K562 (cell line): ENCODE data around the gene OIT3. TPM values are rescaled to one million over a fixed set of nuclear protein-coding genes. Genes with fewer than 3 reads are reported as not detected.

Source experiments
- ARNT ChIP-seq, 2 experiments: fragments of 450-650 bp; IDR thresholded peaks; 2 replicates each; pipeline ENCODE4 v1.6.1; 2016; ENCODE audit warnings: mild to moderate bottlenecking in 1 of 2
- CBX3 ChIP-seq, 2 experiments: IDR thresholded peaks; 1 replicate in 1 of 2; 2 replicates in 1 of 2; pipeline ENCODE4 v1.6.1; 2012; ENCODE audit warnings: inconsistent platforms in 2 of 2, low read length in 2 of 2, borderline replicate concordance in 1 of 2, control low read depth in 1 of 2
- CTBP1 ChIP-seq: fragments of 450-650 bp; IDR thresholded peaks from 2 replicates; pipeline ENCODE4 v1.6.1; 2016; ENCODE audit warnings: borderline replicate concordance
- MYC ChIP-seq, 2 experiments: fragments of 250-450 bp in 1 of 2; sonication (Bioruptor Pico) in 1 of 2; IDR thresholded peaks; 2 replicates each; pipeline versions ENCODE4 v1.5.1 to v1.6.1; 2012 to 2021; ENCODE audit warnings: low read depth in 2 of 2, borderline replicate concordance in 1 of 2, improper control_type of control experiment in 1 of 2, low read length in 1 of 2, mild to moderate bottlenecking in 1 of 2, moderate library complexity in 1 of 2
- NBN ChIP-seq: fragments of 450-650 bp; IDR thresholded peaks from 2 replicates; pipeline ENCODE4 v1.6.1; 2016; ENCODE audit warnings: low read depth, mild to moderate bottlenecking
- NR1H2 ChIP-seq: sonication (generic); formaldehyde crosslinking; IDR thresholded peaks from 2 replicates; pipeline ENCODE4 v1.4.0; 2020; ENCODE audit warnings: mild to moderate bottlenecking, missing genetic modification reagents
- NR3C1 ChIP-seq: sonication (generic); formaldehyde crosslinking; IDR thresholded peaks from 2 replicates; pipeline ENCODE4 v1.8.1; 2022; ENCODE audit warnings: missing genetic modification reagents
- RBM25 ChIP-seq: fragments of 200-400 bp; formaldehyde crosslinking; IDR thresholded peaks from 2 replicates; pipeline ENCODE4 v1.6.1; 2018; ENCODE audit warnings: low read length, low read depth, moderate library complexity; ENCODE audit not compliant: severe bottlenecking
- SRSF3 ChIP-seq: fragments of 200-400 bp; formaldehyde crosslinking; IDR thresholded peaks from 2 replicates; pipeline ENCODE4 v1.6.1; 2016; ENCODE audit warnings: mild to moderate bottlenecking, low read length, moderate library complexity; ENCODE audit not compliant: insufficient read depth
- STAT5A ChIP-seq: IDR thresholded peaks from 2 replicates; pipeline ENCODE4 v1.6.1; 2012; ENCODE audit warnings: low read length, inconsistent platforms, borderline replicate concordance
- TRIM28 ChIP-seq: fragments of 450-650 bp; IDR thresholded peaks from 2 replicates; pipeline ENCODE4 v1.6.1; 2017
- XRCC4 ChIP-seq: IDR thresholded peaks from one replicate; pipeline ENCODE4 v1.6.1; 2011; ENCODE audit not compliant: insufficient read depth, insufficient read length; ENCODE audit errors: extremely low read depth
- ZBTB8A ChIP-seq: fragments of 450-650 bp; IDR thresholded peaks from 2 replicates; pipeline ENCODE4 v1.6.1; 2018; ENCODE audit warnings: mild to moderate bottlenecking, moderate library complexity; ENCODE audit not compliant: partially characterized antibody
- ZNF24 ChIP-seq: fragments of 450-650 bp; IDR thresholded peaks from 2 replicates; pipeline ENCODE4 v1.6.1; 2016
- ZNF3 ChIP-seq: fragments of 250-450 bp; sonication (Bioruptor Pico); IDR thresholded peaks from 2 replicates; pipeline ENCODE4 v1.5.0; 2021; ENCODE audit warnings: mild to moderate bottlenecking, moderate library complexity
- ZNF347 ChIP-seq: fragments of 450-650 bp; formaldehyde crosslinking; IDR thresholded peaks from 2 replicates; pipeline ENCODE4 v1.4.0; 2020; ENCODE audit warnings: low read depth, mild to moderate bottlenecking, moderate library complexity
- ZNF354B ChIP-seq: fragments of 250-450 bp; sonication (Bioruptor Pico); IDR thresholded peaks from 2 replicates; pipeline ENCODE4 v1.4.0; 2020
- ZNF639 ChIP-seq, 2 experiments: fragments of 200-800 bp in 1 of 2; sonication (Bioruptor generic) in 1 of 2; sonication (generic) in 1 of 2; formaldehyde crosslinking in 1 of 2; IDR thresholded peaks in 1 of 2; conservative IDR thresholded peaks in 1 of 2; 2 replicates each; pipeline versions ENCODE4 v1.5.0 to v1.6.1; 2016 to 2020; ENCODE audit warnings: missing compliant biosample characterization in 1 of 2, missing genetic modification characterization in 1 of 2, missing genetic modification reagents in 1 of 2
- ZNF766 ChIP-seq: fragments of 200-800 bp; sonication (Bioruptor generic); conservative IDR thresholded peaks from 2 replicates; pipeline ENCODE4 v1.6.1; 2016; ENCODE audit warnings: missing genetic modification characterization, missing compliant biosample characterization
- polyA plus RNA-seq, 8 experiments: library from polyadenylated mRNA; depleted of rRNA in 4 of 8; stranded (reverse) in 5 of 8; unstranded in 3 of 8; fragments of >200 nt; fragmentation: Nextera tagmentation in 2 of 8; fragmentation: Illumina TruSeq in 1 of 8; extraction: Ambion mirVana in 2 of 8; extraction: Trizol in 1 of 8; gene quantifications; 2 replicates each; pipeline versions ENCODE4 v1.2.1 to v1.2.3, GENCODE V29; 2011 to 2014; ENCODE audit warnings: inconsistent platforms in 1 of 8, missing spikeins in 1 of 8
- total RNA-seq, 7 experiments: library from RNA; depleted of rRNA in 6 of 7; stranded (reverse); fragments of >200 nt in 6 of 7; fragmentation: Illumina TruSeq in 2 of 7; extraction: Trizol in 2 of 7; gene quantifications; 2 replicates each; pipeline versions ENCODE4 v1.2.1 to v1.2.3, GENCODE V29; 2011 to 2021; ENCODE audit warnings: low replicate concordance in 1 of 7
- TF ChIP-seq, protein P1 (sequence below): fragments of 450-650 bp; IDR thresholded peaks from 2 replicates; pipeline ENCODE4 v1.6.1; 2014; ENCODE audit warnings: low read depth, mild to moderate bottlenecking, moderate library complexity, borderline replicate concordance
- TF ChIP-seq, protein P2 (sequence below): fragments of 200-800 bp; sonication (Bioruptor generic); IDR thresholded peaks from 2 replicates; pipeline ENCODE4 v1.6.1; 2016; ENCODE audit warnings: missing genetic modification characterization, missing compliant biosample characterization

The OIT3 gene
- total and polyA plus RNA-seq, 9 of the 15 experiments (the other 6 are each of a cell fraction or from before 2014, with no cell fraction given) = not detected

GRCh38 chr10:72981882-72982529 is 88.5 kb downstream of the OIT3 start (continued):
- no peak for TF ChIP-seq ZNF639 (CRISPR knock-in tag; conservative IDR thresholded peaks at IDR 0.05 in 1 of 2, IDR thresholded peaks at IDR 0.05 in 1 of 2)
- 0 out of 2 replicates have a peak, but pooled peaks have one; percentile 29 for TF ChIP-seq TRIM28
- no peak for TF ChIP-seq NBN
- TF ChIP-seq ZNF24 = no peak
- no peak for TF ChIP-seq SRSF3
- TF ChIP-seq STAT5A = peak; percentile 48; the same call in 1 of the 2 replicates
- TF ChIP-seq ZBTB8A = no peak
- TF ChIP-seq CTBP1 = no peak
- no peak for TF ChIP-seq NR3C1 (CRISPR knock-in tag)
- TF ChIP-seq MYC (IDR thresholded peaks at IDR 0.05; ENCODE audit: low read depth, low read length) = 0 out of 2 replicates have a peak, but pooled peaks have one; percentile 39
- TF ChIP-seq MYC (CRISPR knock-in tag; IDR thresholded peaks at IDR 0.05; ENCODE audit: borderline replicate concordance, low read depth) = no peak
- TF ChIP-seq ZNF766 (CRISPR knock-in tag) = no peak
- no peak for TF ChIP-seq XRCC4
- no peak for TF ChIP-seq NR1H2 (CRISPR knock-in tag)
- no peak for TF ChIP-seq RBM25
- TF ChIP-seq ZNF3 (CRISPR knock-in tag) = no peak
- no peak for TF ChIP-seq ZNF354B (CRISPR knock-in tag)
- TF ChIP-seq CBX3 (IDR thresholded peaks at IDR 0.05; ENCODE audit: borderline replicate concordance in 1 of 2, low read length in 2 of 2) = peak in 1 of 2 experiments; percentile 11; a peak in 1 of 3 replicates
- no peak for TF ChIP-seq ZNF347 (CRISPR knock-in tag)
- TF ChIP-seq, protein P1, sequence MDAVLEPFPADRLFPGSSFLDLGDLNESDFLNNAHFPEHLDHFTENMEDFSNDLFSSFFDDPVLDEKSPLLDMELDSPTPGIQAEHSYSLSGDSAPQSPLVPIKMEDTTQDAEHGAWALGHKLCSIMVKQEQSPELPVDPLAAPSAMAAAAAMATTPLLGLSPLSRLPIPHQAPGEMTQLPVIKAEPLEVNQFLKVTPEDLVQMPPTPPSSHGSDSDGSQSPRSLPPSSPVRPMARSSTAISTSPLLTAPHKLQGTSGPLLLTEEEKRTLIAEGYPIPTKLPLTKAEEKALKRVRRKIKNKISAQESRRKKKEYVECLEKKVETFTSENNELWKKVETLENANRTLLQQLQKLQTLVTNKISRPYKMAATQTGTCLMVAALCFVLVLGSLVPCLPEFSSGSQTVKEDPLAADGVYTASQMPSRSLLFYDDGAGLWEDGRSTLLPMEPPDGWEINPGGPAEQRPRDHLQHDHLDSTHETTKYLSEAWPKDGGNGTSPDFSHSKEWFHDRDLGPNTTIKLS = no peak
- TF ChIP-seq ARNT (IDR thresholded peaks at IDR 0.05) = peak in 1 of 2 experiments; percentile 57; a peak in 1 of 4 replicates
- TF ChIP-seq, protein P2, sequence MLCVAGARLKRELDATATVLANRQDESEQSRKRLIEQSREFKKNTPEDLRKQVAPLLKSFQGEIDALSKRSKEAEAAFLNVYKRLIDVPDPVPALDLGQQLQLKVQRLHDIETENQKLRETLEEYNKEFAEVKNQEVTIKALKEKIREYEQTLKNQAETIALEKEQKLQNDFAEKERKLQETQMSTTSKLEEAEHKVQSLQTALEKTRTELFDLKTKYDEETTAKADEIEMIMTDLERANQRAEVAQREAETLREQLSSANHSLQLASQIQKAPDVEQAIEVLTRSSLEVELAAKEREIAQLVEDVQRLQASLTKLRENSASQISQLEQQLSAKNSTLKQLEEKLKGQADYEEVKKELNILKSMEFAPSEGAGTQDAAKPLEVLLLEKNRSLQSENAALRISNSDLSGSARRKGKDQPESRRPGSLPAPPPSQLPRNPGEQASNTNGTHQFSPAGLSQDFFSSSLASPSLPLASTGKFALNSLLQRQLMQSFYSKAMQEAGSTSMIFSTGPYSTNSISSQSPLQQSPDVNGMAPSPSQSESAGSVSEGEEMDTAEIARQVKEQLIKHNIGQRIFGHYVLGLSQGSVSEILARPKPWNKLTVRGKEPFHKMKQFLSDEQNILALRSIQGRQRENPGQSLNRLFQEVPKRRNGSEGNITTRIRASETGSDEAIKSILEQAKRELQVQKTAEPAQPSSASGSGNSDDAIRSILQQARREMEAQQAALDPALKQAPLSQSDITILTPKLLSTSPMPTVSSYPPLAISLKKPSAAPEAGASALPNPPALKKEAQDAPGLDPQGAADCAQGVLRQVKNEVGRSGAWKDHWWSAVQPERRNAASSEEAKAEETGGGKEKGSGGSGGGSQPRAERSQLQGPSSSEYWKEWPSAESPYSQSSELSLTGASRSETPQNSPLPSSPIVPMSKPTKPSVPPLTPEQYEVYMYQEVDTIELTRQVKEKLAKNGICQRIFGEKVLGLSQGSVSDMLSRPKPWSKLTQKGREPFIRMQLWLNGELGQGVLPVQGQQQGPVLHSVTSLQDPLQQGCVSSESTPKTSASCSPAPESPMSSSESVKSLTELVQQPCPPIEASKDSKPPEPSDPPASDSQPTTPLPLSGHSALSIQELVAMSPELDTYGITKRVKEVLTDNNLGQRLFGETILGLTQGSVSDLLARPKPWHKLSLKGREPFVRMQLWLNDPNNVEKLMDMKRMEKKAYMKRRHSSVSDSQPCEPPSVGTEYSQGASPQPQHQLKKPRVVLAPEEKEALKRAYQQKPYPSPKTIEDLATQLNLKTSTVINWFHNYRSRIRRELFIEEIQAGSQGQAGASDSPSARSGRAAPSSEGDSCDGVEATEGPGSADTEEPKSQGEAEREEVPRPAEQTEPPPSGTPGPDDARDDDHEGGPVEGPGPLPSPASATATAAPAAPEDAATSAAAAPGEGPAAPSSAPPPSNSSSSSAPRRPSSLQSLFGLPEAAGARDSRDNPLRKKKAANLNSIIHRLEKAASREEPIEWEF (CRISPR knock-in tag) = no peak
